PC-3 (cell line): Measurements from ENCODE around the gene PTEN. TPM values are rescaled to one million over a fixed set of nuclear protein-coding genes. Genes with fewer than 3 reads are reported as not detected.

Experiments used
- ATAC-seq: fragments of 200-7000 bp; cut with Tn5 transposase; 2 replicates; pipeline ENCODE4 v1.9.1; 2020; ENCODE audit warnings: mild to moderate bottlenecking, moderate library complexity
- BruUV-seq: library from RNA; stranded (reverse); fragments of 400-500 nt; replicated peaks from 2 replicates; lab custom pipeline; 2021; lab: Mats Ljungman, UMichigan
- CTCF ChIA-PET: fragments of 300-600 bp; sonication (Branson Sonifier 250); formaldehyde crosslinking; loops from one replicate; lab custom pipeline; 2022; ENCODE audit warnings: antibody characterized with exemption; lab: Charles Lee
- POLR2A ChIA-PET: fragments of 300-600 bp; sonication (Branson Sonifier 250); formaldehyde crosslinking; loops from one replicate; lab custom pipeline; 2022; ENCODE audit warnings: antibody characterized with exemption; ENCODE audit not compliant: unreplicated experiment; lab: Charles Lee
- DNase-seq: peaks from one replicate; pipeline ENCODE4 v3.0.0-alpha.2; 2015
- H2AFZ ChIP-seq: fragments of 300-600 bp; sonication (generic); 2 replicates; pipeline ENCODE4 v1.6.0; 2016; ENCODE audit warnings: antibody characterized with exemption, low read length
- H3F3A ChIP-seq: fragments of 300-600 bp; sonication (generic); one replicate; pipeline ENCODE4 v1.6.0; 2017; ENCODE audit warnings: antibody characterized with exemption, low read length, control low read depth, mild to moderate bottlenecking; ENCODE audit not compliant: unreplicated experiment
- H3K27ac ChIP-seq: fragments of 300-600 bp; sonication (generic); 2 replicates; pipeline ENCODE4 v1.5.1; 2016; ENCODE audit warnings: mild to moderate bottlenecking, low read length
- H3K27me3 ChIP-seq: fragments of 300-600 bp; sonication (generic); 2 replicates; pipeline ENCODE4 v1.6.1; 2016; ENCODE audit warnings: low read length, mixed read lengths
- H3K36me3 ChIP-seq: fragments of 300-600 bp; sonication (generic); 2 replicates; pipeline ENCODE4 v1.6.1; 2016; ENCODE audit warnings: low read depth, mixed run types, low read length, mixed read lengths
- H3K4me1 ChIP-seq: fragments of 300-600 bp; sonication (generic); 2 replicates; pipeline ENCODE4 v1.5.1; 2016; ENCODE audit warnings: low read length; ENCODE audit not compliant: insufficient read depth
- H3K4me2 ChIP-seq: fragments of 300-600 bp; sonication (generic); 2 replicates; pipeline ENCODE4 v1.6.0; 2016; ENCODE audit warnings: low read length
- H3K4me3 ChIP-seq: fragments of 300-600 bp; sonication (generic); 2 replicates; pipeline ENCODE4 v1.5.1; 2016; ENCODE audit warnings: mild to moderate bottlenecking, low read length, mixed read lengths
- H3K79me2 ChIP-seq: fragments of 300-600 bp; sonication (generic); 2 replicates; pipeline ENCODE4 v1.6.1; 2017; ENCODE audit warnings: low read length, mixed read lengths
- H3K9ac ChIP-seq: fragments of 300-600 bp; sonication (generic); 2 replicates; pipeline ENCODE4 v1.6.0; 2016; ENCODE audit warnings: mild to moderate bottlenecking, low read length
- H3K9me2 ChIP-seq: fragments of 300-600 bp; sonication (generic); replicated peaks from 2 replicates; pipeline ENCODE4 v1.6.1; 2016; ENCODE audit warnings: mixed run types, low read length, mixed read lengths
- H3K9me3 ChIP-seq: fragments of 300-600 bp; sonication (generic); 2 replicates; pipeline ENCODE4 v1.6.1; 2016; ENCODE audit warnings: low read length, mixed read lengths
- H4K20me1 ChIP-seq: fragments of 300-600 bp; sonication (generic); 2 replicates; pipeline ENCODE4 v1.6.1; 2016; ENCODE audit warnings: low read length, mixed read lengths
- EZH2 ChIP-seq: fragments of 300-600 bp; sonication (generic); IDR thresholded peaks from one replicate; pipeline ENCODE4 v1.6.1; 2017; ENCODE audit warnings: antibody characterized with exemption, mild to moderate bottlenecking, low read length; ENCODE audit not compliant: unreplicated experiment
- EZH2phosphoT487 ChIP-seq: fragments of 300-600 bp; sonication (generic); IDR thresholded peaks from 2 replicates; pipeline ENCODE4 v1.6.1; 2018; ENCODE audit warnings: mild to moderate bottlenecking, antibody characterized with exemption, low read length, borderline replicate concordance
- intact Hi-C: fragments of 100-400 bp; cut with micrococcal nuclease; formaldehyde crosslinking; loops from 2 replicates; pipeline ENCODE4 v1.9.0; 2023
- total RNA-seq: library from RNA; depleted of rRNA; stranded (reverse); fragments of >200 nt; gene quantifications from 2 replicates; pipeline ENCODE4 v1.2.3, GENCODE V29; 2014
- TF ChIP-seq, protein P1 (sequence below): fragments of 300-600 bp; sonication (generic); conservative IDR thresholded peaks from 2 replicates; pipeline ENCODE4 v1.5.1; 2017; ENCODE audit warnings: antibody characterized with exemption, low read depth, mild to moderate bottlenecking, low read length

PTEN gene
- total RNA-seq, 1 experiment from 2014 or later, result 7.8 TPM

GRCh38 chr10:87942884-87943527 lies 79.6 kb downstream of the PTEN start:
- no peaks in the 10 kb centered on the region for H4K20me1 ChIP-seq
- CTCF ChIA-PET, result no interaction called here
- no peak overlapping the region for H3K27ac ChIP-seq
- H3F3A ChIP-seq, result no peaks in the 10 kb centered on the region
- H3K27me3 ChIP-seq, result no peaks in the 10 kb centered on the region
- H3K79me2 ChIP-seq, result no peaks in the 10 kb centered on the region
- DNase-seq, result no peak
- no peaks in the 10 kb centered on the region for H3K9me3 ChIP-seq
- TF ChIP-seq EZH2, result no peak
- TF ChIP-seq EZH2phosphoT487, result no peak
- TF ChIP-seq, protein P1, sequence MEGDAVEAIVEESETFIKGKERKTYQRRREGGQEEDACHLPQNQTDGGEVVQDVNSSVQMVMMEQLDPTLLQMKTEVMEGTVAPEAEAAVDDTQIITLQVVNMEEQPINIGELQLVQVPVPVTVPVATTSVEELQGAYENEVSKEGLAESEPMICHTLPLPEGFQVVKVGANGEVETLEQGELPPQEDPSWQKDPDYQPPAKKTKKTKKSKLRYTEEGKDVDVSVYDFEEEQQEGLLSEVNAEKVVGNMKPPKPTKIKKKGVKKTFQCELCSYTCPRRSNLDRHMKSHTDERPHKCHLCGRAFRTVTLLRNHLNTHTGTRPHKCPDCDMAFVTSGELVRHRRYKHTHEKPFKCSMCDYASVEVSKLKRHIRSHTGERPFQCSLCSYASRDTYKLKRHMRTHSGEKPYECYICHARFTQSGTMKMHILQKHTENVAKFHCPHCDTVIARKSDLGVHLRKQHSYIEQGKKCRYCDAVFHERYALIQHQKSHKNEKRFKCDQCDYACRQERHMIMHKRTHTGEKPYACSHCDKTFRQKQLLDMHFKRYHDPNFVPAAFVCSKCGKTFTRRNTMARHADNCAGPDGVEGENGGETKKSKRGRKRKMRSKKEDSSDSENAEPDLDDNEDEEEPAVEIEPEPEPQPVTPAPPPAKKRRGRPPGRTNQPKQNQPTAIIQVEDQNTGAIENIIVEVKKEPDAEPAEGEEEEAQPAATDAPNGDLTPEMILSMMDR, result no peak
- POLR2A ChIA-PET, result no interaction called here
- no peak for ATAC-seq
- no peak overlapping the region for H3K4me3 ChIP-seq
- H3K4me1 ChIP-seq, result no peaks in the 10 kb centered on the region
- H3K9ac ChIP-seq, result no peak overlapping the region
- no peaks in the 10 kb centered on the region for H3K9me2 ChIP-seq
- BruUV-seq, result no TSS peak
- no peak overlapping the region for H3K4me2 ChIP-seq
- H2AFZ ChIP-seq, result no peak overlapping the region
- intact Hi-C loops, result no loop called here
- H3K36me3 ChIP-seq, result no peaks in the 10 kb centered on the region

DNA sequence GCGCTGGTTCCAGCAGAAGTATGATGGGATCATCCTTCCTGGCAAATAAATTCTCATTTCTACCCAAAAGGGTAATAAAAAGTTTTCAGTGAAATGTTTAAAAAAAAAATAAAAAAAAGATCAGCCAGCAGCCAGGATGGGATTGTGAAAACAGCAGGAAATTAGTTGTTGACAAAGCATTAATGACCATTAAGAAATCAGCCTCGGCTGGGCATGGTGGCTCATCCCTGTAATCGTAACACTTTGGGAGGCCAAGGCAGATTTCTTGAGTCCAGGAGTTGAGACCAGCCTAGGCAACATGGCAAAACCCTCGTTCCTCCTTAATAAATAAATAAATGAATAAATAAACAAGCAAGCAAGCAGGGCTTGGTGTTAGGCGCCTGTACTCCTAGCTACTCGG lies 82.6 kb downstream of the PTEN start:
- no peaks in the 10 kb centered on the region for H3K27me3 ChIP-seq
- ATAC-seq, result no peak
- no peaks in the 10 kb centered on the region for H3K9me3 ChIP-seq
- no peak overlapping the region for H2AFZ ChIP-seq
- H3F3A ChIP-seq, result no peaks in the 10 kb centered on the region
- H3K36me3 ChIP-seq, result no peaks in the 10 kb centered on the region
- intact Hi-C loops, result no loop called here
- ChIA-PET CTCF (no interaction called here), POLR2A (no interaction called here)
- H4K20me1 ChIP-seq, result no peaks in the 10 kb centered on the region
- BruUV-seq, result no TSS peak
- no peak overlapping the region for H3K27ac ChIP-seq
- H3K9me2 ChIP-seq, result no peaks in the 10 kb centered on the region
- no peak for DNase-seq
- TF ChIP-seq, protein P1, result no peak
- no peak for TF ChIP-seq EZH2
- no peak for TF ChIP-seq EZH2phosphoT487
- no peaks in the 10 kb centered on the region for H3K4me1 ChIP-seq
- H3K79me2 ChIP-seq, result no peaks in the 10 kb centered on the region
- H3K4me3 ChIP-seq, result no peak overlapping the region
- H3K4me2 ChIP-seq, result no peak overlapping the region
- H3K9ac ChIP-seq, result no peak overlapping the region

GRCh38 chr10:87952612-87953011 lies 89.2 kb downstream of the PTEN start:
- Histone ChIP-seq H4K20me1 (no peaks in the 10 kb centered on the region), H3K79me2 (no peaks in the 10 kb centered on the region), H3K27me3 (no peaks in the 10 kb centered on the region), H3K9ac (no peak overlapping the region), H3K36me3 (no peaks in the 10 kb centered on the region), H3K4me3 (no peak overlapping the region), H3F3A (no peaks in the 10 kb centered on the region), H3K4me2 (no peak overlapping the region), H3K27ac (no peak overlapping the region), H2AFZ (no peak overlapping the region), H3K9me2 (no peaks in the 10 kb centered on the region), H3K4me1 (no peaks in the 10 kb centered on the region), H3K9me3 (no peaks in the 10 kb centered on the region)
- ChIA-PET POLR2A (no interaction called here), CTCF (no interaction called here)
- ATAC-seq (no peak), DNase-seq (no peak)
- no TSS peak for BruUV-seq
- no peak for TF ChIP-seq EZH2phosphoT487
- TF ChIP-seq, protein P1, result no peak
- no peak for TF ChIP-seq EZH2
- intact Hi-C loops, result no loop called here
